Measurements from ENCODE around the gene PDSS2.

Gene PDSS2

GRCh38 chr6:107348224-107348623 lies 111.1 kb downstream of the PDSS2 start:
- no peak overlapping the region for H3K9ac ChIP-seq (ENCODE audit: low read length)
- no peaks in the 10 kb centered on the region for H3K79me2 ChIP-seq (ENCODE audit: control insufficient read depth, insufficient read depth, low read length, poor library complexity)
- no peak overlapping the region for H4K12ac ChIP-seq (ENCODE audit: low read depth, low read length)
- no peaks in the 10 kb centered on the region for H3K4me1 ChIP-seq (ENCODE audit: control insufficient read depth in 1 of 2, insufficient read depth in 2 of 2, low read length in 2 of 2)
- H4K8ac ChIP-seq (ENCODE audit: low read depth, low read length) = no peak overlapping the region
- no peak overlapping the region for H4K91ac ChIP-seq (ENCODE audit: low read depth, low read length)
- H3K4me2 ChIP-seq (ENCODE audit: low read length) = no peak overlapping the region
- H3K27ac ChIP-seq (ENCODE audit: low read depth, low read length) = no peak overlapping the region
- H3K4ac ChIP-seq (ENCODE audit: low read depth, low read length) = no peak overlapping the region
- H3K23ac ChIP-seq (ENCODE audit: low read length) = no peak overlapping the region
- no CpG with 5 or more reads among the region's 1 CpG for WGBS (ENCODE audit: extremely low coverage, insufficient coverage, insufficient read length)
- no peak overlapping the region for H2AFZ ChIP-seq (ENCODE audit: insufficient read depth, low read length, poor library complexity)
- H2AK5ac ChIP-seq (ENCODE audit: low read length) = no peak overlapping the region
- no peak overlapping the region for H3K18ac ChIP-seq (ENCODE audit: low read length)
- no peak overlapping the region for H2BK120ac ChIP-seq (ENCODE audit: insufficient read depth, low read length, poor library complexity)
- H3K36me3 ChIP-seq (ENCODE audit: control insufficient read depth in 1 of 2, insufficient read depth in 2 of 2, low read length in 2 of 2) = no peaks in the 10 kb centered on the region
- no peak for DNase-seq
- no peak overlapping the region for H3K14ac ChIP-seq (ENCODE audit: low read length)
- H3K4me3 ChIP-seq (ENCODE audit: low read depth, low read length) = no peak overlapping the region
- no peak overlapping the region for H2BK12ac ChIP-seq (ENCODE audit: low read length)
- H3K27me3 ChIP-seq (ENCODE audit: insufficient read depth, low read length) = no peaks in the 10 kb centered on the region
- H2BK5ac ChIP-seq (ENCODE audit: low read depth, low read length, poor library complexity) = no peak overlapping the region
- no peaks in the 10 kb centered on the region for H3K79me1 ChIP-seq (ENCODE audit: low read length)
- no peaks in the 10 kb centered on the region for H3K9me3 ChIP-seq (ENCODE audit: insufficient read depth, low read depth, low read length)

GRCh38 chr6:107345393-107345792 lies 114.0 kb downstream of the PDSS2 start:
- no peaks in the 10 kb centered on the region for H3K9me3 ChIP-seq (ENCODE audit: insufficient read depth, low read depth, low read length)
- no peak overlapping the region for H3K9ac ChIP-seq (ENCODE audit: low read length)
- H3K4me2 ChIP-seq (ENCODE audit: low read length) = no peak overlapping the region

DNA sequence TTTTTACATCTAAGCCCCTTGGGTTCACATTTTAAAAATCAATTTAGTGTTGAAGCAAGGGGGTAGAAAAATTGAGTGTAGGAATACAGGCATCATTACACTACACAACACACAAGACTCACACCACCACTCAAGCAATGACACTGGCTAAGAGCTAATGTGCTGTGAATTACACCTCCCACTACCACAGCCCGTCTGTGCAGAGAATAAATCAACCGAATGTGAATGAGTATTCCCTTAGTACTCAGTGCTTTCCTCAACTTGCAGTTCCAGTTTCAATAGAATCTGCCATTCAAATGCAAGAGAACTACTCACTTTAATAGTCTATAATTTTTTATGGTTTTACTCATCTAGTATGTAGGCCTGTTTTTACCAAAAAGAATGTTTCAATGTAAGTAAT lies 114.4 kb downstream of the PDSS2 start:
- Histone ChIP-seq H3K79me1 (ENCODE audit: low read length) (no peaks in the 10 kb centered on the region), H4K91ac (ENCODE audit: low read depth, low read length) (no peak overlapping the region), H2BK5ac (ENCODE audit: low read depth, low read length, poor library complexity) (no peak overlapping the region), H2AFZ (ENCODE audit: insufficient read depth, low read length, poor library complexity) (no peak overlapping the region), H3K27ac (ENCODE audit: low read depth, low read length) (no peak overlapping the region), H3K4ac (ENCODE audit: low read depth, low read length) (no peak overlapping the region), H2AK5ac (ENCODE audit: low read length) (no peak overlapping the region), H3K4me1 (ENCODE audit: control insufficient read depth in 1 of 2, insufficient read depth in 2 of 2, low read length in 2 of 2) (no peaks in the 10 kb centered on the region), H3K23ac (ENCODE audit: low read length) (no peak overlapping the region), H3K4me2 (ENCODE audit: low read length) (no peak overlapping the region), H3K4me3 (ENCODE audit: low read depth, low read length) (no peak overlapping the region), H3K18ac (ENCODE audit: low read length) (no peak overlapping the region), H2BK120ac (ENCODE audit: insufficient read depth, low read length, poor library complexity) (no peak overlapping the region), H3K9ac (ENCODE audit: low read length) (no peak overlapping the region), H2BK12ac (ENCODE audit: low read length) (no peak overlapping the region), H4K8ac (ENCODE audit: low read depth, low read length) (no peak overlapping the region), H3K9me3 (ENCODE audit: insufficient read depth, low read depth, low read length) (no peaks in the 10 kb centered on the region), H3K36me3 (ENCODE audit: control insufficient read depth in 1 of 2, insufficient read depth in 2 of 2, low read length in 2 of 2) (no peaks in the 10 kb centered on the region), H4K12ac (ENCODE audit: low read depth, low read length) (no peak overlapping the region), H3K27me3 (ENCODE audit: insufficient read depth, low read length) (no peaks in the 10 kb centered on the region), H3K79me2 (ENCODE audit: control insufficient read depth, insufficient read depth, low read length, poor library complexity) (no peaks in the 10 kb centered on the region), H3K14ac (ENCODE audit: low read length) (no peak overlapping the region)
- WGBS (ENCODE audit: extremely low coverage, insufficient coverage, insufficient read length) = no CpG with 5 or more reads among the region's 2 CpGs
- DNase-seq = no peak

More at GRCh38 chr6:107345393-107345792, 114.0 kb downstream of the PDSS2 start:
- H3K4ac ChIP-seq (ENCODE audit: low read depth, low read length) = no peak overlapping the region
- no peak overlapping the region for H2BK5ac ChIP-seq (ENCODE audit: low read depth, low read length, poor library complexity)
- no peak overlapping the region for H2BK120ac ChIP-seq (ENCODE audit: insufficient read depth, low read length, poor library complexity)
- no peak overlapping the region for H4K91ac ChIP-seq (ENCODE audit: low read depth, low read length)
- H2AK5ac ChIP-seq (ENCODE audit: low read length) = no peak overlapping the region
- H2AFZ ChIP-seq (ENCODE audit: insufficient read depth, low read length, poor library complexity) = no peak overlapping the region
- H3K36me3 ChIP-seq (ENCODE audit: control insufficient read depth in 1 of 2, insufficient read depth in 2 of 2, low read length in 2 of 2) = no peaks in the 10 kb centered on the region
- no peaks in the 10 kb centered on the region for H3K79me1 ChIP-seq (ENCODE audit: low read length)
- no peak overlapping the region for H3K14ac ChIP-seq (ENCODE audit: low read length)
- no peak overlapping the region for H2BK12ac ChIP-seq (ENCODE audit: low read length)
- H3K79me2 ChIP-seq (ENCODE audit: control insufficient read depth, insufficient read depth, low read length, poor library complexity) = no peaks in the 10 kb centered on the region
- no peak overlapping the region for H3K23ac ChIP-seq (ENCODE audit: low read length)
- no peak for DNase-seq
- H3K4me1 ChIP-seq (ENCODE audit: control insufficient read depth in 1 of 2, insufficient read depth in 2 of 2, low read length in 2 of 2) = no peaks in the 10 kb centered on the region
- no peaks in the 10 kb centered on the region for H3K27me3 ChIP-seq (ENCODE audit: insufficient read depth, low read length)
- no peak overlapping the region for H3K18ac ChIP-seq (ENCODE audit: low read length)
- no peak overlapping the region for H3K4me3 ChIP-seq (ENCODE audit: low read depth, low read length)
- H3K27ac ChIP-seq (ENCODE audit: low read depth, low read length) = no peak overlapping the region
- no peak overlapping the region for H4K12ac ChIP-seq (ENCODE audit: low read depth, low read length)
- no peak overlapping the region for H4K8ac ChIP-seq (ENCODE audit: low read depth, low read length)

- Histone ChIP-seq H3K4me3 (ENCODE audit: low read depth, low read length) (no peak overlapping the region), H4K91ac (ENCODE audit: low read depth, low read length) (no peak overlapping the region), H3K36me3 (ENCODE audit: control insufficient read depth in 1 of 2, insufficient read depth in 2 of 2, low read length in 2 of 2) (no peaks in the 10 kb centered on the region), H4K12ac (ENCODE audit: low read depth, low read length) (no peak overlapping the region), H3K79me2 (ENCODE audit: control insufficient read depth, insufficient read depth, low read length, poor library complexity) (no peaks in the 10 kb centered on the region), H2BK120ac (ENCODE audit: insufficient read depth, low read length, poor library complexity) (no peak overlapping the region), H3K27ac (ENCODE audit: low read depth, low read length) (no peak overlapping the region), H3K23ac (ENCODE audit: low read length) (no peak overlapping the region), H3K4me2 (ENCODE audit: low read length) (no peak overlapping the region), H3K14ac (ENCODE audit: low read length) (no peak overlapping the region), H2BK12ac (ENCODE audit: low read length) (no peak overlapping the region), H3K9me3 (ENCODE audit: insufficient read depth, low read depth, low read length) (no peaks in the 10 kb centered on the region), H3K9ac (ENCODE audit: low read length) (no peak overlapping the region), H2BK5ac (ENCODE audit: low read depth, low read length, poor library complexity) (no peak overlapping the region), H2AFZ (ENCODE audit: insufficient read depth, low read length, poor library complexity) (no peak overlapping the region), H3K79me1 (ENCODE audit: low read length) (no peaks in the 10 kb centered on the region), H3K27me3 (ENCODE audit: insufficient read depth, low read length) (no peaks in the 10 kb centered on the region), H3K4ac (ENCODE audit: low read depth, low read length) (no peak overlapping the region), H3K4me1 (ENCODE audit: control insufficient read depth in 1 of 2, insufficient read depth in 2 of 2, low read length in 2 of 2) (no peaks in the 10 kb centered on the region), H3K18ac (ENCODE audit: low read length) (no peak overlapping the region), H2AK5ac (ENCODE audit: low read length) (no peak overlapping the region), H4K8ac (ENCODE audit: low read depth, low read length) (no peak overlapping the region)
- no peak for DNase-seq
- no CpG with 5 or more reads among the region's 2 CpGs for WGBS (ENCODE audit: extremely low coverage, insufficient coverage, insufficient read length)
These were observed 115.0 kb downstream of the PDSS2 start for GRCh38 chr6:107344383-107344782.
